ENCODE measurements around the gene ORMDL1.
"Not testable (repeated sequence)": the region's sequence is repeated elsewhere in the genome, so short reads cannot be mapped to it uniquely, and the experiment has no call there.

Gene ORMDL1

GRCh38 chr2:189782221-189782671 lies 1.9 kb downstream of the ORMDL1 start:
- no peak for TF ChIP-seq CTCF (IDR thresholded peaks at IDR 0.05; ENCODE audit: low read length, missing control alignments)
- peak; percentile 29 for DNase-seq (ENCODE audit: low read depth)
- H3K4me3 ChIP-seq (replicated peaks; ENCODE audit: low read depth, low read length): peak overlapping the region; percentile 81

- no peak for DNase-seq (ENCODE audit: low read depth)
- H3K4me3 ChIP-seq (replicated peaks; ENCODE audit: low read depth, low read length): no peak overlapping the region
- no peak for TF ChIP-seq CTCF (IDR thresholded peaks at IDR 0.05; ENCODE audit: low read length, missing control alignments)
These were observed 11.9 kb downstream of the ORMDL1 start for GRCh38 chr2:189772212-189772611.

GRCh38 chr2:189770590-189771322 lies 13.4 kb downstream of the ORMDL1 start:
- no peak for DNase-seq (ENCODE audit: low read depth)
- no peak overlapping the region for H3K4me3 ChIP-seq (replicated peaks; ENCODE audit: low read depth, low read length)
- TF ChIP-seq CTCF (IDR thresholded peaks at IDR 0.05; ENCODE audit: low read length, missing control alignments): no peak

- TF ChIP-seq CTCF (IDR thresholded peaks at IDR 0.05; ENCODE audit: low read length, missing control alignments): no peak
- H3K4me3 ChIP-seq (replicated peaks; ENCODE audit: low read depth, low read length): no peak overlapping the region
- peak; percentile 18 for DNase-seq (ENCODE audit: low read depth)
These were observed 20.1 kb downstream of the ORMDL1 start for GRCh38 chr2:189763908-189764661.

- peak; percentile 59 for TF ChIP-seq CTCF (IDR thresholded peaks at IDR 0.05; ENCODE audit: low read length, missing control alignments)
These were observed 21.4 kb downstream of the ORMDL1 start, which contains the start of gene OSGEPL1 for GRCh38 chr2:189762551-189763298. Gene OSGEPL1 (minus strand): TSS chr2:189762792. CDS start chr2:189761640, 1,152 bp downstream.

DNA sequence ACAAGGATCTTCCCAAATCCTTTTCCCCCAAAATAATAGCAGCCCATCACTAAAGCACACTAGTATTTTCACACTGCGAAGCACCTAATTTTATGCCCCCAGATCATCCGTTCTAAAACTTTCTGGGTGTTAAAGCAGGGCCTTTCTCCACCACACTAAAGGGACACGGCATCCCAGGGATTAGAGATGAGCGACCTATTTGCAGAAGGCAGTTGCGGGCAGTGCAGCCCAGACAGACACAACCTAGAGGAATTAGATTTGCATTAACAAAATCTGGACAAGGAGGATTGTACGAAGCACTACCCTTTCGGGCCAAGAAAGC lies 21.9 kb downstream of the ORMDL1 start:
- DNase-seq (ENCODE audit: low read depth): no peak
- peak overlapping the region; percentile 80 for H3K4me3 ChIP-seq (replicated peaks; ENCODE audit: low read depth, low read length)
- no peak for TF ChIP-seq CTCF (IDR thresholded peaks at IDR 0.05; ENCODE audit: low read length, missing control alignments)

More at GRCh38 chr2:189762551-189763298, 21.4 kb downstream of the ORMDL1 start, which contains the start of gene OSGEPL1:
- peak; percentile 93 for DNase-seq (ENCODE audit: low read depth)
- H3K4me3 ChIP-seq (replicated peaks; ENCODE audit: low read depth, low read length): peak within 1 kb of the TSS; percentile 80

DNA sequence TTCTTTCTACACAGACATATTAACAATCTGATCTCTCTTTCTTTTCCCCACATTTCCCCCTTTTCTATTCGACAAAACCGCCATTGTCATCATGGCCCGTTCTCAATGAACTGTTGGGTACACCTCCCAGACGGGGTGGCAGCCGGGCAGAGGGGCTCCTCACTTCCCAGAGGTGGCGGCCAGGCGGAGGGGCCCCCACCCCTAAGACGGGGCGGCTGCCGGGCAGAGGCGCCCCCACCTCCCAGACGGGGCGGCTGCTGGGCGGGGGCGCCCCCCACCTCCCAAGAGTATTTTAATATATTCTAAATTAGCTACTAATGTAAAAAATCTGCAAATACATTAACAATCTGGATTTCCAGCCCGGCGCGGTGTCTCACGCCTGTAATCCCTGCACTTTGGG lies 24.0 kb downstream of the ORMDL1 start:
- not testable (repeated sequence) for H3K4me3 ChIP-seq (replicated peaks; ENCODE audit: low read depth, low read length); DNase-seq (ENCODE audit: low read depth)
